H1 (cell line): ENCODE data around the gene TIMP1. TPM values are rescaled to one million over a fixed set of nuclear protein-coding genes. Genes with fewer than 3 reads are reported as not detected.

Experiments
- CTCF ChIA-PET: fragments of 300-600 bp; sonication (Branson Sonifier 250); formaldehyde crosslinking; loops from one replicate; lab custom pipeline; 2021; ENCODE audit not compliant: partially characterized antibody; lab: Charles Lee
- POLR2A ChIA-PET: fragments of 300-600 bp; sonication (Branson Sonifier 250); formaldehyde crosslinking; loops from one replicate; lab custom pipeline; 2021; ENCODE audit warnings: inconsistent platforms; ENCODE audit not compliant: partially characterized antibody; lab: Charles Lee
- DNase-seq, 2 experiments: peaks; one replicate each; pipeline versions ENCODE4 v3.0.0 to v3.0.0-alpha.2; 2010 to 2022; ENCODE audit warnings: low spot score in 2 of 2, low read depth in 1 of 2, mixed read lengths in 1 of 2
- FAIRE-seq: peaks from 2 replicates; lab custom pipeline; 2011; peaks lifted over from hg19 to GRCh38; lab: Jason Lieb, UNC
- H2AFZ ChIP-seq: 2 replicates; pipeline ENCODE4 v1.8.1; 2012; ENCODE audit warnings: low read length, inconsistent platforms
- H2AK5ac ChIP-seq: 2 replicates; pipeline ENCODE4 v1.6.1; 2013; ENCODE audit warnings: low read depth, low read length
- H2BK120ac ChIP-seq: replicated peaks from 2 replicates; pipeline ENCODE3; 2013; ENCODE audit warnings: low read depth, low read length, inconsistent platforms
- H2BK12ac ChIP-seq: 2 replicates; pipeline ENCODE4 v1.6.1; 2013; ENCODE audit warnings: low read depth, low read length
- H2BK15ac ChIP-seq: 2 replicates; pipeline ENCODE4 v1.6.1; 2013; ENCODE audit warnings: low read length
- H2BK20ac ChIP-seq: 2 replicates; pipeline ENCODE4 v1.6.1; 2013; ENCODE audit warnings: low read length
- H2BK5ac ChIP-seq: 2 replicates; pipeline ENCODE4 v1.6.1; 2013; ENCODE audit warnings: low read depth, low read length
- H3K14ac ChIP-seq: 2 replicates; pipeline ENCODE4 v1.6.1; 2013; ENCODE audit warnings: inconsistent platforms; ENCODE audit not compliant: insufficient read length
- H3K18ac ChIP-seq: 2 replicates; pipeline ENCODE4 v1.6.1; 2013; ENCODE audit warnings: low read length; ENCODE audit errors: extremely low read depth
- H3K23ac ChIP-seq: 2 replicates; pipeline ENCODE4 v1.6.1; 2013; ENCODE audit warnings: inconsistent platforms; ENCODE audit not compliant: insufficient read length
- H3K23me2 ChIP-seq: 2 replicates; pipeline ENCODE4 v1.6.1; 2013; ENCODE audit warnings: low read depth, low read length
- H3K27ac ChIP-seq: 2 replicates; pipeline ENCODE4 v1.6.1; 2011; ENCODE audit warnings: low read depth, low read length, inconsistent platforms
- H3K27me3 ChIP-seq, 4 experiments: replicated peaks in 1 of 4; 1 replicate in 1 of 4; 2 replicates in 3 of 4; pipeline versions ENCODE4 v1.6.1 to v1.8.1; 2011 to 2013; ENCODE audit warnings: low read length in 3 of 4, mild to moderate bottlenecking in 3 of 4, inconsistent platforms in 2 of 4, mixed read lengths in 2 of 4, moderate library complexity in 1 of 4; ENCODE audit not compliant: control insufficient read depth in 3 of 4, insufficient read depth in 3 of 4; ENCODE audit errors: extremely low read depth in 1 of 4
- H3K36me3 ChIP-seq, 4 experiments: 2 replicates each; pipeline versions ENCODE4 v1.6.1 to v1.8.1; 2011 to 2013; ENCODE audit warnings: mild to moderate bottlenecking in 4 of 4, low read length in 3 of 4, moderate library complexity in 2 of 4, control low read depth in 1 of 4, inconsistent platforms in 1 of 4; ENCODE audit not compliant: insufficient read depth in 4 of 4, control insufficient read depth in 2 of 4
- H3K4ac ChIP-seq: replicated peaks from 2 replicates; pipeline ENCODE3; 2013; ENCODE audit warnings: low read length, low read depth, mixed read lengths, inconsistent platforms; ENCODE audit not compliant: insufficient read length
- H3K4me1 ChIP-seq, 4 experiments: replicated peaks in 1 of 4; 1 replicate in 1 of 4; 2 replicates in 3 of 4; pipeline versions ENCODE4 v1.6.1 to v1.8.1; 2011 to 2013; ENCODE audit warnings: low read length in 3 of 4, inconsistent platforms in 2 of 4, mixed read lengths in 1 of 4; ENCODE audit not compliant: insufficient read depth in 4 of 4, control insufficient read depth in 3 of 4
- H3K4me2 ChIP-seq, 2 experiments: 2 replicates each; pipeline versions ENCODE4 v1.6.1 to v1.8.1; 2011 to 2013; ENCODE audit warnings: low read depth in 2 of 2, low read length in 2 of 2, control low read depth in 1 of 2, inconsistent platforms in 1 of 2, mild to moderate bottlenecking in 1 of 2; ENCODE audit not compliant: insufficient read depth in 1 of 2
- H3K4me3 ChIP-seq, 4 experiments: fragments of 200-600, 300-600 bp in 1 of 4; sonication (generic), shearing (Covaris generic), sonication (Bioruptor Twin) in 1 of 4; 2 replicates each; pipeline versions ENCODE4 v1.5.1 to v1.8.1; 2011 to 2016; ENCODE audit warnings: low read length in 4 of 4, low read depth in 3 of 4, control low read depth in 2 of 4, inconsistent platforms in 2 of 4, mild to moderate bottlenecking in 2 of 4, mixed read lengths in 1 of 4, moderate library complexity in 1 of 4; ENCODE audit not compliant: insufficient read depth in 2 of 4; ENCODE audit errors: extremely low read depth in 1 of 4
- H3K56ac ChIP-seq: replicated peaks from 2 replicates; pipeline ENCODE3; 2013; ENCODE audit warnings: low read depth, mild to moderate bottlenecking, mixed read lengths, low read length, inconsistent platforms; ENCODE audit not compliant: insufficient read length
- H3K79me1 ChIP-seq: 2 replicates; pipeline ENCODE4 v1.6.1; 2013; ENCODE audit warnings: low read depth, low read length, control low read depth
- H3K79me2 ChIP-seq, 2 experiments: 2 replicates each; pipeline versions ENCODE4 v1.6.1 to v1.8.1; 2012 to 2013; ENCODE audit warnings: low read length in 2 of 2, mild to moderate bottlenecking in 2 of 2, inconsistent platforms in 1 of 2; ENCODE audit not compliant: insufficient read depth in 2 of 2, control insufficient read depth in 1 of 2
- H3K9ac ChIP-seq, 4 experiments: replicated peaks in 1 of 4; 1 replicate in 1 of 4; 2 replicates in 3 of 4; pipeline versions ENCODE4 v1.6.1 to v1.8.1; 2011 to 2013; ENCODE audit warnings: low read depth in 3 of 4, low read length in 3 of 4, control low read depth in 2 of 4, mild to moderate bottlenecking in 2 of 4, moderate library complexity in 2 of 4, inconsistent platforms in 1 of 4; ENCODE audit errors: extremely low read depth in 1 of 4
- H3K9me3 ChIP-seq, 2 experiments: 2 replicates each; pipeline versions ENCODE4 v1.6.1 to v1.8.1; 2012 to 2013; ENCODE audit warnings: mild to moderate bottlenecking in 2 of 2, moderate library complexity in 2 of 2, control low read depth in 1 of 2, inconsistent platforms in 1 of 2, low read depth in 1 of 2, low read length in 1 of 2, mixed read lengths in 1 of 2; ENCODE audit not compliant: insufficient read depth in 2 of 2
- H4K20me1 ChIP-seq, 2 experiments: replicated peaks in 1 of 2; 2 replicates each; pipeline versions ENCODE3 to v1.8.1; 2011 to 2013; ENCODE audit warnings: inconsistent platforms in 2 of 2, low read length in 2 of 2, mild to moderate bottlenecking in 1 of 2; ENCODE audit not compliant: insufficient read depth in 2 of 2, control insufficient read depth in 1 of 2
- H4K5ac ChIP-seq: 2 replicates; pipeline ENCODE4 v1.6.1; 2013; ENCODE audit warnings: low read length, low read depth, mixed read lengths, inconsistent platforms; ENCODE audit not compliant: insufficient read length
- H4K8ac ChIP-seq: 2 replicates; pipeline ENCODE4 v1.8.0; 2013; ENCODE audit warnings: mild to moderate bottlenecking, moderate library complexity, low read length, inconsistent platforms; ENCODE audit not compliant: insufficient read depth; ENCODE audit errors: extremely low read depth
- H4K91ac ChIP-seq: replicated peaks from 2 replicates; pipeline ENCODE3; 2013; ENCODE audit warnings: low read length, mixed read lengths, inconsistent platforms; ENCODE audit not compliant: insufficient read length
- BACH1 ChIP-seq: IDR thresholded peaks from 2 replicates; pipeline ENCODE4 v1.6.1; 2012; ENCODE audit warnings: low read length, improper control_type of control experiment
- CBX8 ChIP-seq: fragments of 300-800, 300-1000 bp; sonication (generic); IDR thresholded peaks from 2 replicates; pipeline ENCODE4 v1.7.1; 2016; ENCODE audit warnings: low read depth, low read length, borderline replicate concordance
- CHD2 ChIP-seq: IDR thresholded peaks from 2 replicates; pipeline ENCODE4 v1.6.1; 2012; ENCODE audit warnings: low read length, improper control_type of control experiment
- EGR1 ChIP-seq: IDR thresholded peaks from 2 replicates; pipeline ENCODE4 v1.6.1; 2011; ENCODE audit warnings: low read depth, low read length, borderline replicate concordance
- HDAC2 ChIP-seq, 2 experiments: fragments of 300-600 bp in 1 of 2; sonication (generic) in 1 of 2; IDR thresholded peaks; 2 replicates each; pipeline ENCODE4 v1.6.1; 2011 to 2012; ENCODE audit warnings: low read depth in 2 of 2, low read length in 2 of 2, mild to moderate bottlenecking in 2 of 2, moderate library complexity in 2 of 2, borderline replicate concordance in 1 of 2, inconsistent platforms in 1 of 2
- HDAC6 ChIP-seq: IDR thresholded peaks from one replicate; pipeline ENCODE4 v1.7.1; 2012; ENCODE audit warnings: low read depth, mild to moderate bottlenecking, inconsistent platforms, low read length, moderate library complexity
- KDM4A ChIP-seq: IDR thresholded peaks from one replicate; pipeline ENCODE4 v1.7.1; 2012; ENCODE audit warnings: low read depth, mild to moderate bottlenecking, moderate library complexity, low read length, inconsistent platforms; ENCODE audit not compliant: severe bottlenecking
- POLR2AphosphoS5 ChIP-seq: IDR thresholded peaks from 2 replicates; pipeline ENCODE4 v1.6.1; 2011; ENCODE audit warnings: low read depth, low read length
- SIRT6 ChIP-seq: IDR thresholded peaks from one replicate; pipeline ENCODE4 v1.7.1; 2012; ENCODE audit warnings: low read length, inconsistent platforms
- SP2 ChIP-seq: IDR thresholded peaks from 2 replicates; pipeline ENCODE4 v1.6.1; 2012; ENCODE audit warnings: mild to moderate bottlenecking, low read length, inconsistent platforms
- ZNF274 ChIP-seq: IDR thresholded peaks from 2 replicates; pipeline ENCODE4 v1.7.0; 2012; ENCODE audit warnings: low read length, borderline replicate concordance; ENCODE audit errors: extremely low read depth
- WGBS, 2 experiments: shearing (Covaris generic) in 1 of 2; methylation state at CpG; one replicate each; pipeline versions ENCODE4 v1.1.6 to v1.1.7; 2013 to 2015; ENCODE audit warnings: low lambda C conversion rate in 2 of 2, mixed read lengths in 2 of 2, inconsistent platforms in 1 of 2, low coverage in 1 of 2, missing lambda C conversion rate in 1 of 2; ENCODE audit not compliant: insufficient replicate concordance in 2 of 2, insufficient coverage in 1 of 2, insufficient read length in 1 of 2; ENCODE audit errors: extremely low coverage in 1 of 2, missing lambda C conversion rate in 1 of 2; 5-methylcytosine and 5-hydroxymethylcytosine counted together
- polyA plus RNA-seq, 7 experiments: library from polyadenylated mRNA; depleted of rRNA in 3 of 7; stranded (reverse) in 5 of 7; unstranded in 2 of 7; fragments of >200 nt in 5 of 7; fragments of 200-250 nt in 2 of 7; gene quantifications; 1 replicate in 5 of 7; 2 replicates in 1 of 7; 4 replicates in 1 of 7; pipeline versions ENCODE4 v1.2.1 to v1.2.3, GENCODE V29; 2011 to 2013; ENCODE audit warnings: missing spikeins in 2 of 7, mixed read lengths in 2 of 7
- total RNA-seq: library from RNA; stranded (reverse); fragmentation: NEBNext Ultra II Directional; extraction: Animal tissue kit (Norgen Biotek cat#: 25700); gene quantifications from 2 replicates; pipeline ENCODE4 v1.2.1, GENCODE V29; 2021
- TF ChIP-seq, protein P1 (sequence below): IDR thresholded peaks from 2 replicates; pipeline ENCODE4 v1.6.1; 2011; ENCODE audit warnings: low read depth, mild to moderate bottlenecking, low read length; ENCODE audit not compliant: insufficient read depth

TIMP1 gene
- total and polyA plus RNA-seq, 2 of the 8 experiments (the other 6 are each of a cell fraction or from before 2014, with no cell fraction given), result 58.6 to 142 TPM

DNA sequence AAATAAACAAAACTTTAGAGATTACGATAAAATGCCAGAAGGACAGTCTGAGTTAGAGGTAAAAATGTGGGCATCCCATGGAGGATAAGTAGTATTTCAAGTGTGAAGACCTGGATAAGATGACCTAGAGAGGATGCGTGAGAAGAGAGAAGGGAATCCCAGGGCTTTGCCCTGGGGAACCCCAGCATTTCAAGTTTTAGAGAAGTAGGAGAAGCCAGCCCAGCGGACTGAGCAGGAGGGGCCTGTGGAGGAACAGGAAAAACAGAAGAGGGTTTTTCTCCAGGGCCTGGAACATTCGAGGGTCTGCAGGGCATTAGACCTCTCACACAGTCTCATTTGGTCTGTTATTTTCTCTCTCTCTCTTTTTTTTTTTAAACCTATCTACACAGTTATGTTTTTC is 50.4 kb downstream of the TIMP1 start:
- Histone ChIP-seq H3K9me3 (no peaks in the 10 kb centered on the region), H3K14ac (no peak overlapping the region), H4K91ac (no peak overlapping the region), H3K27ac (no peak overlapping the region), H3K4me1 (peaks cover 0 to 3% (median 0%) of the 10 kb centered on the region in 4 experiments; a peak in 3 of 7 replicates), H3K4me3 (no peak overlapping the region), H2BK20ac (no peak overlapping the region), H3K4ac (no peak overlapping the region), H3K4me2 (no peak overlapping the region), H2BK12ac (no peak overlapping the region), H2BK120ac (no peak overlapping the region), H3K36me3 (peaks cover 0 to 10% (median 3%) of the 10 kb centered on the region in 4 experiments; a peak in 4 of 8 replicates), H2BK5ac (no peak overlapping the region), H3K79me2 (no peaks in the 10 kb centered on the region), H2BK15ac (no peak overlapping the region), H4K8ac (no peak overlapping the region), H3K23ac (no peak overlapping the region), H4K5ac (no peak overlapping the region), H2AK5ac (no peak overlapping the region), H3K18ac (no peak overlapping the region), H3K23me2 (no peaks in the 10 kb centered on the region; the same call in 1 of the 2 replicates), H3K9ac (no peak overlapping the region), H4K20me1 (no peaks in the 10 kb centered on the region), H3K27me3 (no peaks in the 10 kb centered on the region), H3K56ac (no peak overlapping the region), H2AFZ (no peak overlapping the region), H3K79me1 (no peaks in the 10 kb centered on the region)
- CTCF ChIA-PET, result no interaction called here
- 76% methylated on average over 4 of the region's 4 CpGs; no CpG with 5 or more reads in 1 of the 2 experiments for WGBS, 2 experiments
- no peak for TF ChIP-seq EGR1
- TF ChIP-seq ZNF274, result no peak
- no peak for TF ChIP-seq KDM4A
- TF ChIP-seq SIRT6, result no peak
- TF ChIP-seq HDAC6, result no peak
- no peak for TF ChIP-seq CBX8
- TF ChIP-seq POLR2AphosphoS5, result no peak
- TF ChIP-seq BACH1, result no peak
- no peak for TF ChIP-seq HDAC2 (IDR thresholded peaks at IDR 0.05; ENCODE audit: borderline replicate concordance in 1 of 2, low read depth in 2 of 2, low read length in 2 of 2)
- TF ChIP-seq, protein P1, sequence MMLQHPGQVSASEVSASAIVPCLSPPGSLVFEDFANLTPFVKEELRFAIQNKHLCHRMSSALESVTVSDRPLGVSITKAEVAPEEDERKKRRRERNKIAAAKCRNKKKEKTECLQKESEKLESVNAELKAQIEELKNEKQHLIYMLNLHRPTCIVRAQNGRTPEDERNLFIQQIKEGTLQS, result no peak
- TF ChIP-seq SP2, result no peak
- TF ChIP-seq CHD2, result no peak
- POLR2A ChIA-PET, result no interaction called here
- FAIRE-seq (no peak), DNase-seq (no peak)
